SK-N-SH treated with all-trans-retinoic acid at 6 μM for 48 hours (cell line): ENCODE data around the gene IL18.
A peak's percentile ranks its signal among the peaks of the same experiment; 100 is the strongest.
"Not testable (repeated sequence)": the region's sequence is repeated elsewhere in the genome, so short reads cannot be mapped to it uniquely, and the experiment has no call there.

Source experiments
- ATAC-seq: fragments of 200-7000 bp; cut with Tn5 transposase; 3 replicates; pipeline ENCODE4 v1.9.1; 2020; ENCODE audit warnings: mild to moderate bottlenecking, moderate library complexity
- ARNTL ChIP-seq: fragments of 450-650 bp; formaldehyde crosslinking; IDR thresholded peaks from 2 replicates; pipeline ENCODE4 v1.5.0; 2020; ENCODE audit warnings: low read depth, mild to moderate bottlenecking, moderate library complexity, borderline replicate concordance
- BACH2 ChIP-seq: fragments of 250-450 bp; sonication (Bioruptor Pico); IDR thresholded peaks from 2 replicates; pipeline ENCODE4 v1.9.0; 2021; ENCODE audit warnings: mild to moderate bottlenecking, borderline replicate concordance
- CSDC2 ChIP-seq: fragments of 250-450 bp; sonication (Bioruptor Pico); IDR thresholded peaks from 2 replicates; pipeline ENCODE4 v1.5.0; 2020; ENCODE audit warnings: mild to moderate bottlenecking, moderate library complexity
- ESRRG ChIP-seq: fragments of 250-450 bp; sonication (Bioruptor Pico); IDR thresholded peaks from 2 replicates; pipeline ENCODE4 v1.6.1; 2021; ENCODE audit warnings: mild to moderate bottlenecking
- GLIS3 ChIP-seq: fragments of 250-450 bp; sonication (Bioruptor Pico); IDR thresholded peaks from 2 replicates; pipeline ENCODE4 v1.5.0; 2020; ENCODE audit warnings: mild to moderate bottlenecking, moderate library complexity
- ISL1 ChIP-seq: fragments of 250-450 bp; sonication (Bioruptor Pico); IDR thresholded peaks from 2 replicates; pipeline ENCODE4 v2.1.2; 2022; ENCODE audit warnings: mild to moderate bottlenecking, moderate library complexity
- OSR1 ChIP-seq: fragments of 250-450 bp; sonication (Bioruptor Pico); IDR thresholded peaks from 2 replicates; pipeline ENCODE4 v1.8.0; 2022; ENCODE audit warnings: moderate library complexity, mild to moderate bottlenecking, inconsistent platforms
- PATZ1 ChIP-seq: fragments of 250-450 bp; sonication (Bioruptor Pico); IDR thresholded peaks from 2 replicates; pipeline ENCODE4 v1.8.0; 2020; ENCODE audit warnings: mild to moderate bottlenecking, moderate library complexity, borderline replicate concordance
- PPARA ChIP-seq: fragments of 250-450 bp; sonication (Bioruptor Pico); IDR thresholded peaks from 2 replicates; pipeline ENCODE4 v1.5.0; 2020; ENCODE audit warnings: mild to moderate bottlenecking, borderline replicate concordance
- RARB ChIP-seq: fragments of 250-450 bp; sonication (Bioruptor Pico); IDR thresholded peaks from 2 replicates; pipeline ENCODE4 v1.8.0; 2021; ENCODE audit warnings: mild to moderate bottlenecking, moderate library complexity
- SNAI2 ChIP-seq: fragments of 250-450 bp; sonication (Bioruptor Pico); IDR thresholded peaks from 2 replicates; pipeline ENCODE4 v1.5.0; 2020; ENCODE audit warnings: mild to moderate bottlenecking, moderate library complexity
- TCF4 ChIP-seq: fragments of 250-450 bp; sonication (Bioruptor Pico); IDR thresholded peaks from 2 replicates; pipeline ENCODE4 v1.8.0; 2021; ENCODE audit warnings: mild to moderate bottlenecking, moderate library complexity, borderline replicate concordance
- TSHZ2 ChIP-seq: fragments of 250-450 bp; sonication (Bioruptor Pico); IDR thresholded peaks from 2 replicates; pipeline ENCODE4 v1.5.0; 2020; ENCODE audit warnings: mild to moderate bottlenecking, moderate library complexity
- ZC3H10 ChIP-seq: fragments of 250-450 bp; sonication (Bioruptor Pico); IDR thresholded peaks from 2 replicates; pipeline ENCODE4 v1.5.1; 2021; ENCODE audit warnings: mild to moderate bottlenecking, moderate library complexity
- ZFP3 ChIP-seq: fragments of 250-450 bp; sonication (Bioruptor Pico); IDR thresholded peaks from 2 replicates; pipeline ENCODE4 v1.5.0; 2020; ENCODE audit warnings: mild to moderate bottlenecking, moderate library complexity
- ZFP30 ChIP-seq: fragments of 450-650 bp; formaldehyde crosslinking; IDR thresholded peaks from 2 replicates; pipeline ENCODE4 v1.5.0; 2022; ENCODE audit warnings: mild to moderate bottlenecking, moderate library complexity
- ZNF565 ChIP-seq: fragments of 450-650 bp; formaldehyde crosslinking; conservative IDR thresholded peaks from 2 replicates; pipeline ENCODE4 v1.5.0; 2020; ENCODE audit warnings: low read depth, mild to moderate bottlenecking, moderate library complexity
- ZNF70 ChIP-seq: fragments of 450-650 bp; formaldehyde crosslinking; IDR thresholded peaks from 2 replicates; pipeline ENCODE4 v1.5.0; 2020; ENCODE audit warnings: mild to moderate bottlenecking, moderate library complexity
- ZNF8 ChIP-seq: fragments of 450-650 bp; formaldehyde crosslinking; IDR thresholded peaks from 2 replicates; pipeline ENCODE4 v1.5.0; 2020; ENCODE audit warnings: mild to moderate bottlenecking, moderate library complexity
- TF ChIP-seq, protein P1 (sequence below): fragments of 250-450 bp; sonication (Bioruptor Pico); IDR thresholded peaks from 2 replicates; pipeline ENCODE4 v1.5.1; 2021; ENCODE audit warnings: mild to moderate bottlenecking, moderate library complexity
- TF ChIP-seq, protein P2 (sequence below): fragments of 250-450 bp; sonication (Bioruptor Pico); IDR thresholded peaks from 2 replicates; pipeline ENCODE4 v1.5.1; 2020; ENCODE audit warnings: low read depth, mild to moderate bottlenecking, moderate library complexity
- TF ChIP-seq, protein P3 (sequence below): fragments of 250-450 bp; sonication (Bioruptor Pico); IDR thresholded peaks from 2 replicates; pipeline ENCODE4 v1.8.0; 2021; ENCODE audit warnings: low read depth, mild to moderate bottlenecking, moderate library complexity, borderline replicate concordance

IL18 gene

DNA sequence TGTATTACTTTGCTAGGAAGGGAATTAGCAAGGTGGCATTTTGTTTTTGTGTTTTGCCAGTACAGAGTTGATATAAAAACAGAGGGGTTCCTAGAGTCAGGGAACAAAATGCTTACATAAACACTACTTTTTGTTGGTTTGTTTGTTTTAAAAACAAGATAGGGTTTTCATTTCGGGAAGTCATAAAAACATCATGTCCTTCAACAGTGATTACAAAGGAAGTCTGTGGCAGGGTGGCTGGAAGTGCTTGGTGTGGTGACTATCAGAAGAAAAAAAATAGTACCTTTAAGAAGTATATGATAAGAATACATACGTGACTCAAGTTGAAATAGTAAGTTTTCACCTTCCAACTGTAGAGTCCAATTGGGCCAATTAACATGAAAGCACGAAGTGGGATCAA lies 1.2 kb upstream of the IL18 start:
- TF ChIP-seq TCF4 (CRISPR knock-in tag) = no peak
- no peak for TF ChIP-seq ZFP3
- TF ChIP-seq OSR1 (CRISPR knock-in tag) = no peak
- TF ChIP-seq, protein P1, sequence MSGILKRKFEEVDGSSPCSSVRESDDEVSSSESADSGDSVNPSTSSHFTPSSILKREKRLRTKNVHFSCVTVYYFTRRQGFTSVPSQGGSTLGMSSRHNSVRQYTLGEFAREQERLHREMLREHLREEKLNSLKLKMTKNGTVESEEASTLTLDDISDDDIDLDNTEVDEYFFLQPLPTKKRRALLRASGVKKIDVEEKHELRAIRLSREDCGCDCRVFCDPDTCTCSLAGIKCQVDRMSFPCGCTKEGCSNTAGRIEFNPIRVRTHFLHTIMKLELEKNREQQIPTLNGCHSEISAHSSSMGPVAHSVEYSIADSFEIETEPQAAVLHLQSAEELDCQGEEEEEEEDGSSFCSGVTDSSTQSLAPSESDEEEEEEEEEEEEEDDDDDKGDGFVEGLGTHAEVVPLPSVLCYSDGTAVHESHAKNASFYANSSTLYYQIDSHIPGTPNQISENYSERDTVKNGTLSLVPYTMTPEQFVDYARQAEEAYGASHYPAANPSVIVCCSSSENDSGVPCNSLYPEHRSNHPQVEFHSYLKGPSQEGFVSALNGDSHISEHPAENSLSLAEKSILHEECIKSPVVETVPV (CRISPR knock-in tag) = no peak
- no peak for TF ChIP-seq ISL1 (CRISPR knock-in tag)
- TF ChIP-seq, protein P2, sequence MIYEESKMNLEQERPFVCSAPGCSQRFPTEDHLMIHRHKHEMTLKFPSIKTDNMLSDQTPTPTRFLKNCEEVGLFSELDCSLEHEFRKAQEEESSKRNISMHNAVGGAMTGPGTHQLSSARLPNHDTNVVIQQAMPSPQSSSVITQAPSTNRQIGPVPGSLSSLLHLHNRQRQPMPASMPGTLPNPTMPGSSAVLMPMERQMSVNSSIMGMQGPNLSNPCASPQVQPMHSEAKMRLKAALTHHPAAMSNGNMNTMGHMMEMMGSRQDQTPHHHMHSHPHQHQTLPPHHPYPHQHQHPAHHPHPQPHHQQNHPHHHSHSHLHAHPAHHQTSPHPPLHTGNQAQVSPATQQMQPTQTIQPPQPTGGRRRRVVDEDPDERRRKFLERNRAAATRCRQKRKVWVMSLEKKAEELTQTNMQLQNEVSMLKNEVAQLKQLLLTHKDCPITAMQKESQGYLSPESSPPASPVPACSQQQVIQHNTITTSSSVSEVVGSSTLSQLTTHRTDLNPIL = no peak
- no peak for TF ChIP-seq SNAI2 (CRISPR knock-in tag)
- TF ChIP-seq ZNF8 (CRISPR knock-in tag) = no peak
- TF ChIP-seq ESRRG (CRISPR knock-in tag) = no peak
- TF ChIP-seq GLIS3 (CRISPR knock-in tag) = no peak
- TF ChIP-seq, protein P3, sequence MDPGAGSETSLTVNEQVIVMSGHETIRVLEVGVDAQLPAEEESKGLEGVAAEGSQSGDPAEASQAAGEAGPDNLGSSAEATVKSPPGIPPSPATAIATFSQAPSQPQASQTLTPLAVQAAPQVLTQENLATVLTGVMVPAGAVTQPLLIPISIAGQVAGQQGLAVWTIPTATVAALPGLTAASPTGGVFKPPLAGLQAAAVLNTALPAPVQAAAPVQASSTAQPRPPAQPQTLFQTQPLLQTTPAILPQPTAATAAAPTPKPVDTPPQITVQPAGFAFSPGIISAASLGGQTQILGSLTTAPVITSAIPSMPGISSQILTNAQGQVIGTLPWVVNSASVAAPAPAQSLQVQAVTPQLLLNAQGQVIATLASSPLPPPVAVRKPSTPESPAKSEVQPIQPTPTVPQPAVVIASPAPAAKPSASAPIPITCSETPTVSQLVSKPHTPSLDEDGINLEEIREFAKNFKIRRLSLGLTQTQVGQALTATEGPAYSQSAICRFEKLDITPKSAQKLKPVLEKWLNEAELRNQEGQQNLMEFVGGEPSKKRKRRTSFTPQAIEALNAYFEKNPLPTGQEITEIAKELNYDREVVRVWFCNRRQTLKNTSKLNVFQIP (CRISPR knock-in tag) = no peak
- TF ChIP-seq ZC3H10 (CRISPR knock-in tag) = no peak
- TF ChIP-seq BACH2 (CRISPR knock-in tag) = no peak
- TF ChIP-seq ZNF70 = no peak
- TF ChIP-seq ZFP30 = no peak
- no peak for TF ChIP-seq CSDC2 (CRISPR knock-in tag)
- no peak for TF ChIP-seq PPARA (CRISPR knock-in tag)
- TF ChIP-seq TSHZ2 (CRISPR knock-in tag) = no peak
- ATAC-seq = no peak

DNA sequence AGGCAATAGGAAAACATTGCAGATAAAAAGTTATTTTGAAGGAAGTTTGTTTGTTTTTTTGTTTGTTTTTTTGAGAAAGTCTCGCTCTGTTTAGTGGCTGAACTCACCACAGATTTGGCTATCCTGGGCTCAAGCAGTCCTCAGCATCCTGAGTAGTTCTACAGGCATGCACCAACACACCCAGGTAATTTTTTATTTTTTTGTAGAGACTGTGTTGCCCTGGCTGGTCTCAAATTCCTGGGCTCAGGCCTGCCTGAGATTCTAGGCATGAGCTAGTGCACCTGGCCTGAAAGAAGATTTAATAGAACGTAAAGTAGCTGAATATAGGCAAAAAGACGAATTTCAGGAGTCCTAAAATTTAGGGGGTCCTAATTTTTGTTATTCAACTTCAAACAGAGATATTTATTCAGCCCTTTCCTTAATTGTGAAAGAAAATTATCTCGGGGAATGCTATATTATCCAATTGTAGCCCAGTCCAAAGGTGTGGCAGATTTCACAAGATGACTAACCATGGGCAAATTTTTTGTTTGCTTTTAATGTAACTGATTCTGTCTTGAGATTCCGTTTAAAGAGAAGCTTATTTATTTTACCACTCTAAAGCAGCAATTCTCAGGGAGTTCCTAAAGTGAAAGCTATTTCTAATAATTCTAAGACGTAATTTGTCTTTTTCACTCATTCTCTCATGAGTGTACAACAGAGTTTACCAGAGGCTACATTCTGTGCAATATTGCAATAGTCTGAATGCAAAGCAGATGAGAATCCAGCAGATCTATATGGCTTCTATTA lies 940 bp downstream of the IL18 start:
- ATAC-seq = peak; percentile 25; the same call in 1 of the 3 replicates
- no peak for TF ChIP-seq ZNF565
- TF ChIP-seq TSHZ2 (CRISPR knock-in tag) = no peak
- TF ChIP-seq PPARA (CRISPR knock-in tag) = no peak
- TF ChIP-seq ISL1 (CRISPR knock-in tag) = no peak
- TF ChIP-seq RARB (CRISPR knock-in tag) = no peak
- TF ChIP-seq ZNF70 = no peak
- TF ChIP-seq ARNTL (CRISPR knock-in tag) = no peak
- no peak for TF ChIP-seq GLIS3 (CRISPR knock-in tag)
- no peak for TF ChIP-seq BACH2 (CRISPR knock-in tag)
- TF ChIP-seq ZNF8 (CRISPR knock-in tag) = no peak
- TF ChIP-seq CSDC2 (CRISPR knock-in tag) = no peak
- TF ChIP-seq, protein P1 (CRISPR knock-in tag) = no peak
- no peak for TF ChIP-seq ZFP30
- no peak for TF ChIP-seq PATZ1
- TF ChIP-seq, all 23 proteins: peak for 0

DNA sequence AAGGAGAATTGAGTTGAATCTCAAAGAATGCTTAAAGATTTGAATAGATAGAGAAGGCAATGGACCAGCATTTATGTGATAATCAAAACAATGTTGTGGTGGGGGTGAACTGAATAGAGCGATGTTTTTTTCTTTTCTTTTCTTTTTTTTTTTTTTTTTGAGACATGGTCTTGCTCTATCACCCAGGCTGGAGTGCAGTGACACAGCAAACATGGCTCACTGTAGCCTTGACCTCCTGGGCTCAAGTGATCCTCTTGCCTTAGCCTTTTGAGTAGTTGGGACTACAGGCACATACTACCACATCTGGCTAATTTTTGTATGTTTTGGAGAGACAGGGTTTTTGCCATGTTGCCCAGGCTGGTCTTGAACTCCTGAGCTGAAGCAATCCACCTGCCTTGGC lies 1.7 kb downstream of the IL18 start:
- not testable (repeated sequence) for ATAC-seq
